Gastroesophageal sphincter (tissue), 4 donors: ENCODE results near the gene PLCB1. TPM values are rescaled to one million over a fixed set of nuclear protein-coding genes. Genes with fewer than 3 reads are reported as not detected.

Experiments used
- ATAC-seq: fragments of 150-250 bp; one replicate; pipeline ENCODE4 v1.9.1; 2016; ENCODE audit warnings: mild to moderate bottlenecking, moderate library complexity
- H3K27ac ChIP-seq, 4 donors: fragments of 200-600 bp; sonication (generic) in 3 of 4; 1 replicate in 3 of 4; 2 replicates in 1 of 4; pipeline ENCODE4 v1.5.1; 2016 to 2019
- H3K27me3 ChIP-seq: fragments of 200-600 bp; sonication (generic); one replicate; pipeline ENCODE4 v1.5.1; 2019
- H3K36me3 ChIP-seq, 2 donors: fragments of 200-600 bp; sonication (generic); one replicate each; pipeline ENCODE4 v1.5.1; 2019; ENCODE audit warnings: control low read depth in 1 of 2
- H3K4me1 ChIP-seq, 3 donors: fragments of 200-600 bp; sonication (generic); 1 replicate in 2 of 3; 2 replicates in 1 of 3; pipeline ENCODE4 v1.5.1; 2016 to 2019; ENCODE audit warnings: control low read depth in 2 of 3
- H3K4me3 ChIP-seq, 2 donors: fragments of 200-600 bp; sonication (generic); one replicate each; pipeline ENCODE4 v1.5.1; 2019; ENCODE audit warnings: mild to moderate bottlenecking in 1 of 2, moderate library complexity in 1 of 2
- H3K9me3 ChIP-seq, 3 donors: fragments of 200-600 bp; sonication (generic); one replicate each; pipeline ENCODE4 v1.5.1; 2017 to 2019; ENCODE audit warnings: control low read depth in 2 of 3
- EP300 ChIP-seq: sonication (generic); formaldehyde crosslinking; IDR thresholded peaks from one replicate; pipeline ENCODE4 v1.6.1; 2017; ENCODE audit warnings: antibody characterized with exemption, mild to moderate bottlenecking
- POLR2A ChIP-seq, 2 donors: fragments of 450-650 bp; IDR thresholded peaks; one replicate each; pipeline ENCODE4 v1.6.1; 2017; ENCODE audit warnings: antibody characterized with exemption in 2 of 2, mild to moderate bottlenecking in 2 of 2, moderate library complexity in 1 of 2
- POLR2AphosphoS5 ChIP-seq: sonication (generic); formaldehyde crosslinking; IDR thresholded peaks from one replicate; pipeline ENCODE4 v1.6.1; 2017; ENCODE audit warnings: antibody characterized with exemption
- WGBS, 2 donors: methylation state at CpG; one replicate each; pipeline ENCODE4 v1.1.5; 2018; ENCODE audit warnings: low coverage in 1 of 2; 5-methylcytosine and 5-hydroxymethylcytosine counted together
- total RNA-seq, 4 donors: library from RNA; depleted of rRNA; stranded (reverse); fragments of >200 nt; gene quantifications; one replicate each; pipeline ENCODE4 v1.1.0, GENCODE V29; 2016
- TF ChIP-seq, protein P1 (sequence below), 4 experiments: fragments of 200-600 bp in 2 of 4; fragments of 450-650 bp in 2 of 4; sonication (generic) in 1 of 4; IDR thresholded peaks; one replicate each; pipeline ENCODE4 v1.5.1; 2017 to 2019; ENCODE audit warnings: antibody characterized with exemption in 4 of 4, mild to moderate bottlenecking in 2 of 4, moderate library complexity in 2 of 4

PLCB1 gene
- total RNA-seq, 4 donors from 2014 or later = 60.8 to 104 (median 69.0) TPM

DNA sequence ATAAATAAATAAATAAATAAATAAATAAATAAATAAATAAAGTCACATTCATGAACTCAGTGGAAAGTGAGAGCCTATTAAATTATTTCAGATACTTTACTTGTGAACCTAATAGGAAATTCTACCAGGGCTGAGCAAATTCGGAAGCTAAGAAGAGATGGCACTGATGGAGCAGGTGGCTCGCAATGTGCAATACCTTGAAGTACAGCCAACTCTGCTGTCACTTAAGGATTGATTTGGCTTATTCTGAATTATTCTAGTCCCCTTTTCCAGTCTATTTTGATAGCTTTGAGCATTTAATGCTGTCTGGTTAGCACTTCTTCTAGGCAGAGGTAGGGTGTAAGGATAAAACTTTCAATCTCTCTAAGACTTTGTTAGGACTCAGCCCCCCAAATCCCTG, 541.0 kb downstream of the PLCB1 start:
- Histone ChIP-seq H3K4me1 (peaks cover 0 to 6% (median 0%) of the 10 kb centered on the region in 3 donors), H3K9me3 (peaks cover 0 to 9% (median 0%) of the 10 kb centered on the region in 3 donors), H3K36me3 (peaks cover 0 to 26% of the 10 kb centered on the region in 2 donors), H3K27ac (no peak overlapping the region), H3K27me3 (no peaks in the 10 kb centered on the region), H3K4me3 (no peak overlapping the region)
- no peak for TF ChIP-seq EP300
- TF ChIP-seq POLR2AphosphoS5 = no peak
- TF ChIP-seq POLR2A (IDR thresholded peaks at IDR 0.05) = no peak
- no peak for ATAC-seq
- WGBS, 2 donors = 100% methylated on average over 2 of the region's 2 CpGs

DNA sequence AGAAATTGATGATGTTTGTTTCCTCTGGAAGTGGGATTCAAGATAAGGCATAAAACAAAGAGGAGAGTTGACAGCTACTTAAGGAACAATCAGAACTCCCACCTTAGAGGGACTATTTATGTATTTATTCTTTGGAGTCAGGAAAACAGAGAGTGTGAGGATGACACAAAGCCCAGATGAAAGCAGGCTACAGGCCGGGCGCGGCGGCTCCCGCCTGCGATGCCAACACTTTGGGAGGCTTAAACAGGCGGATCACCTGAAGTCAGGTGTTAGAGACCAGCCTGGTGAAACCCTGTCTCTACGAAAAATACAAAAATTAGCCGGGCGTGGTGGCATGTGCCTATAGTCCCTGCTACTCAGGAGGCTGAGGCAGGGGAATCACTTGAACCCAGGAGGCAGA, 543.8 kb downstream of the PLCB1 start:
- Histone ChIP-seq H3K4me3 (no peak overlapping the region), H3K36me3 (peaks cover 0 to 20% of the 10 kb centered on the region in 2 donors), H3K4me1 (peaks cover 0 to 1% (median 0%) of the 10 kb centered on the region in 3 donors), H3K27ac (no peak overlapping the region), H3K9me3 (peaks cover 0 to 9% (median 0%) of the 10 kb centered on the region in 3 donors), H3K27me3 (no peaks in the 10 kb centered on the region)
- TF ChIP-seq, protein P1, sequence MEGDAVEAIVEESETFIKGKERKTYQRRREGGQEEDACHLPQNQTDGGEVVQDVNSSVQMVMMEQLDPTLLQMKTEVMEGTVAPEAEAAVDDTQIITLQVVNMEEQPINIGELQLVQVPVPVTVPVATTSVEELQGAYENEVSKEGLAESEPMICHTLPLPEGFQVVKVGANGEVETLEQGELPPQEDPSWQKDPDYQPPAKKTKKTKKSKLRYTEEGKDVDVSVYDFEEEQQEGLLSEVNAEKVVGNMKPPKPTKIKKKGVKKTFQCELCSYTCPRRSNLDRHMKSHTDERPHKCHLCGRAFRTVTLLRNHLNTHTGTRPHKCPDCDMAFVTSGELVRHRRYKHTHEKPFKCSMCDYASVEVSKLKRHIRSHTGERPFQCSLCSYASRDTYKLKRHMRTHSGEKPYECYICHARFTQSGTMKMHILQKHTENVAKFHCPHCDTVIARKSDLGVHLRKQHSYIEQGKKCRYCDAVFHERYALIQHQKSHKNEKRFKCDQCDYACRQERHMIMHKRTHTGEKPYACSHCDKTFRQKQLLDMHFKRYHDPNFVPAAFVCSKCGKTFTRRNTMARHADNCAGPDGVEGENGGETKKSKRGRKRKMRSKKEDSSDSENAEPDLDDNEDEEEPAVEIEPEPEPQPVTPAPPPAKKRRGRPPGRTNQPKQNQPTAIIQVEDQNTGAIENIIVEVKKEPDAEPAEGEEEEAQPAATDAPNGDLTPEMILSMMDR (IDR thresholded peaks at IDR 0.05) = no peak
- no peak for TF ChIP-seq EP300
- no peak for TF ChIP-seq POLR2AphosphoS5
- TF ChIP-seq POLR2A (IDR thresholded peaks at IDR 0.05) = no peak
- WGBS, 2 donors = 95 to 97% methylated on average over 8 to 10 of the region's 10 CpGs
- ATAC-seq = no peak

DNA sequence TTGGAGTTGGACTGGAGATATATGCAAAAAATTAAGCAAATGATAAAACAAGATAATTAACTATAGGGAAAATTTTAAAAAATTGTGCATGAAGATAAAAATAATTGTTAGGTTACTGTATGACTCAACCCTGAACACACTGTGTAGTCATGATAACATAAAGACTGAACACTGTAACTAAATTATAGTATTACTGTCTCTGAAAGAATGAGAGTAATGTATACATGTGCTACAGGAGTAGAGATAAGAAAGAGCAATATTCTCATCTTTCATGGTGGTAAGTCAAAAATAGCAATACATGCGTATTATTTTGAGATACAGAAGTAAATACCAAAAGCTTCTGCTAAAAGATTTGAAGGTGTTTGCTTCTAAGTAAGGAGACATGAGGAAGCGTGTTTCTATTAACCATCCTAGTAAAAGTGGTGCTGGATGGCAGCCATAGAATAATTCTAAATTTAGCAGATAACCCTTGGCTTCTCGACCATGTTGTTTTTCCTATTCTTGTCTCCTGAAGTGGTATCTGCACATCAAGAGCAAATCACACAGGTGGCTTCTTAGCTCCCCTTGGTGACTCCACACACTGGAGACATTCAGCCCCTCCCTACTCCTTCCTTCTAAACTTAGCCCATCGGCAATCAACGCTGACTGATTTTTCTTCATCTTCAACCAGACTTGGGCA, 546.2 kb downstream of the PLCB1 start:
- no peak overlapping the region for H3K4me3 ChIP-seq
- no peak overlapping the region for H3K27ac ChIP-seq
- H3K4me1 ChIP-seq = no peaks in the 10 kb centered on the region
- 41 to 49% methylated on average over 5 of the region's 5 CpGs for WGBS, 2 donors
- no peak for TF ChIP-seq POLR2A (IDR thresholded peaks at IDR 0.05)
- TF ChIP-seq, protein P1 (IDR thresholded peaks at IDR 0.05) = no peak
- no peak for TF ChIP-seq EP300
- no peak for TF ChIP-seq POLR2AphosphoS5
- H3K9me3 ChIP-seq = peaks cover 0 to 9% (median 0%) of the 10 kb centered on the region in 3 donors
- ATAC-seq = no peak
- H3K27me3 ChIP-seq = no peaks in the 10 kb centered on the region
- H3K36me3 ChIP-seq = peaks cover 0 to 20% of the 10 kb centered on the region in 2 donors

DNA sequence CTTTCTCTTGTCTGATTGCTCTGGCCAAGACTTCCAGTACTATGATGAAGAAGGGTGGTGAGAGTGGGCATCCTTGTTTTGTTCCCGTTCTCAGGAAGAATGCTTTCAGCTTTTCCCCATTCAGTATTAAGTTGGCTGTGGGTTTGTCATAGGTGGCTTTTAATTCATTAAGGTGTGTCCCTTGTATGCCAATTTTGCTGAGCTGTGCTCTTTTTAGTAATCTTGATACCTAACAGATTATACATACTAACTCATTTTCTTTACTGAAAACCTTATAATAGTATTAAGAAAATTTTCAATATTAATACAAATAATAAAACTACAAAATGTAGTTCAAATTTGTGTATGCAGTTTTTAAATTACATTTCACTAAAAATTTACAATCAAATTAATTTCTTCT, 557.3 kb downstream of the PLCB1 start:
- ATAC-seq = no peak
- TF ChIP-seq POLR2AphosphoS5 (no peak), EP300 (no peak), POLR2A (IDR thresholded peaks at IDR 0.05) (no peak)
- TF ChIP-seq, protein P1 (IDR thresholded peaks at IDR 0.05) = no peak
- Histone ChIP-seq H3K36me3 (peaks cover 0 to 24% of the 10 kb centered on the region in 2 donors), H3K27ac (no peak overlapping the region), H3K4me3 (no peak overlapping the region), H3K9me3 (peaks cover 0 to 8% (median 0%) of the 10 kb centered on the region in 3 donors), H3K4me1 (peaks cover 0 to 8% (median 0%) of the 10 kb centered on the region in 3 donors), H3K27me3 (no peaks in the 10 kb centered on the region)
- WGBS, 2 donors = 89 to 100% methylated on average over 1 of the region's 1 CpG

DNA sequence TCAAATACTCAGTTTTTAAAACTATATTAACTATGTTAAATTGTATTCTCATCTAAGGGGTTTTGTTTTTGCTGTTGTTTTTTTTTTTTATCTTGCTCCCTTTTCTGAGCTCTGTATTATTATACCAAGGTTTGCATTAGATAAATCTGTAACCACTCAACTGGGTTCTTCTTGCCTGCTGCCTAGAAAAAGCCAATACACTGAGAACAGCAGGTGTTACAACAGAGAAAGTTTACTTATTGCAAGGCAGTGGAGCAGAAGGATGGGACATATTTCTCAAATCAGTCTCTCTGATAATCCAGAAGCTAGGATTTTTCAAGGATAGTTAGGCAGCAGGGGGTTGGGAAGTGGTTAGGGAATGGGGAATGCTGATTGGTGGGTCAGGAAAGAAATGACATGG, 558.0 kb downstream of the PLCB1 start:
- Histone ChIP-seq H3K4me3 (no peak overlapping the region), H3K36me3 (peaks cover 0 to 19% of the 10 kb centered on the region in 2 donors), H3K9me3 (peaks cover 0 to 8% (median 0%) of the 10 kb centered on the region in 3 donors), H3K27ac (no peak overlapping the region), H3K4me1 (peaks cover 0 to 8% (median 0%) of the 10 kb centered on the region in 3 donors), H3K27me3 (no peaks in the 10 kb centered on the region)
- TF ChIP-seq POLR2AphosphoS5 (no peak), POLR2A (IDR thresholded peaks at IDR 0.05) (no peak), EP300 (no peak)
- TF ChIP-seq, protein P1 (IDR thresholded peaks at IDR 0.05) = no peak
- no peak for ATAC-seq
